HepG2 (cell line): ENCODE results near the gene SLC4A2. TPM values are rescaled to one million over a fixed set of nuclear protein-coding genes. Genes with fewer than 3 reads are reported as not detected.

Experiments used
- CEBPG ChIP-seq: IDR thresholded peaks from 2 replicates; pipeline ENCODE4 v1.6.1; 2016
- ETV5 ChIP-seq: IDR thresholded peaks from 2 replicates; pipeline ENCODE4 v1.6.1; 2018; ENCODE audit warnings: missing biosample characterization, missing genetic modification reagents, inconsistent platforms, borderline replicate concordance
- FOXP1 ChIP-seq, 2 experiments: fragments of 450-650 bp in 1 of 2; IDR thresholded peaks; 2 replicates each; pipeline ENCODE4 v1.6.1; 2017 to 2018; ENCODE audit warnings: antibody characterized with exemption in 1 of 2
- FOXP4 ChIP-seq: sonication (generic); formaldehyde crosslinking; IDR thresholded peaks from 2 replicates; pipeline ENCODE4 v1.4.0; 2020; ENCODE audit warnings: missing genetic modification reagents
- IRF2 ChIP-seq: IDR thresholded peaks from 2 replicates; pipeline ENCODE4 v1.6.1; 2018; ENCODE audit warnings: missing genetic modification reagents, missing compliant biosample characterization
- JUND ChIP-seq: sonication (generic); formaldehyde crosslinking; IDR thresholded peaks from 2 replicates; pipeline ENCODE4 v1.8.0; 2022; ENCODE audit warnings: mild to moderate bottlenecking, missing genetic modification reagents
- MAZ ChIP-seq, 2 experiments: sonication (generic) in 1 of 2; formaldehyde crosslinking in 1 of 2; IDR thresholded peaks; 2 replicates each; pipeline versions ENCODE4 v1.5.0 to v1.6.1; 2012 to 2020; ENCODE audit warnings: low read depth in 2 of 2, mild to moderate bottlenecking in 2 of 2, borderline replicate concordance in 1 of 2, improper control_type of control experiment in 1 of 2, low read length in 1 of 2, missing genetic modification reagents in 1 of 2, moderate library complexity in 1 of 2
- NFIC ChIP-seq: IDR thresholded peaks from 2 replicates; pipeline ENCODE4 v1.6.1; 2012; ENCODE audit warnings: mild to moderate bottlenecking, low read length, inconsistent platforms
- RARA ChIP-seq: IDR thresholded peaks from 2 replicates; pipeline ENCODE4 v1.6.1; 2016; ENCODE audit warnings: missing genetic modification reagents, missing compliant biosample characterization
- TAF1 ChIP-seq: sonication (generic); formaldehyde crosslinking; IDR thresholded peaks from 2 replicates; pipeline ENCODE4 v1.4.0; 2020; ENCODE audit warnings: missing genetic modification reagents
- ZBTB40 ChIP-seq, 2 experiments: fragments of 450-650 bp in 1 of 2; sonication (generic) in 1 of 2; formaldehyde crosslinking in 1 of 2; IDR thresholded peaks; 2 replicates each; pipeline versions ENCODE4 v1.6.1 to v1.8.0; 2016 to 2022; ENCODE audit warnings: antibody characterized with exemption in 1 of 2, mild to moderate bottlenecking in 1 of 2, missing genetic modification reagents in 1 of 2
- ZNF281 ChIP-seq: sonication (generic); formaldehyde crosslinking; IDR thresholded peaks from 2 replicates; pipeline ENCODE4 v1.4.0; 2020; ENCODE audit warnings: missing genetic modification reagents, borderline replicate concordance
- ZNF557 ChIP-seq: sonication (generic); formaldehyde crosslinking; IDR thresholded peaks from 2 replicates; pipeline ENCODE4 v1.4.0; 2020; ENCODE audit warnings: missing genetic modification reagents
- polyA plus RNA-seq, 8 experiments: library from polyadenylated mRNA; depleted of rRNA in 3 of 8; stranded (reverse) in 7 of 8; unstranded in 1 of 8; fragments of >200 nt; fragmentation: Illumina TruSeq in 4 of 8; extraction: Trizol in 4 of 8; gene quantifications; 2 replicates each; pipeline versions ENCODE4 v1.2.1 to v1.2.3, GENCODE V29; 2011 to 2016; ENCODE audit warnings: low read depth in 4 of 8, missing spikeins in 1 of 8, mixed read lengths in 1 of 8; ENCODE audit not compliant: insufficient read depth in 1 of 8
- total RNA-seq, 5 experiments: library from RNA; depleted of rRNA; stranded (reverse); fragments of >200 nt; fragmentation: Illumina TruSeq; extraction: Trizol; gene quantifications; 2 replicates each; pipeline ENCODE4 v1.2.3, GENCODE V29; 2016; ENCODE audit warnings: low read depth in 1 of 5

The SLC4A2 gene
- total and polyA plus RNA-seq, 2 of the 13 experiments (the other 11 are each of a cell fraction or from before 2014, with no cell fraction given) = 51.9 to 73.4 TPM

- TF ChIP-seq ZBTB40 (IDR thresholded peaks at IDR 0.05) (no peak), ZBTB40 (CRISPR knock-in tag; IDR thresholded peaks at IDR 0.05) (0 out of 2 replicates have a peak, but pooled peaks have one; percentile 52), RARA (CRISPR knock-in tag) (peak; percentile 51), MAZ (IDR thresholded peaks at IDR 0.05; ENCODE audit: borderline replicate concordance, low read depth, low read length) (no peak), MAZ (CRISPR knock-in tag; IDR thresholded peaks at IDR 0.05; ENCODE audit: low read depth) (peak; percentile 30; the same call in 1 of the 2 replicates), JUND (CRISPR knock-in tag) (no peak), FOXP4 (CRISPR knock-in tag) (peak; percentile 53; the same call in 1 of the 2 replicates), IRF2 (CRISPR knock-in tag) (peak; percentile 16; the same call in 1 of the 2 replicates), CEBPG (CRISPR knock-in tag) (peak; percentile 35; the same call in 1 of the 2 replicates), TAF1 (peak; percentile 38; the same call in 1 of the 2 replicates), ZNF557 (CRISPR knock-in tag) (no peak), NFIC (no peak), ETV5 (CRISPR knock-in tag) (peak; percentile 79), FOXP1 (IDR thresholded peaks at IDR 0.05) (no peak), FOXP1 (CRISPR knock-in tag; IDR thresholded peaks at IDR 0.05) (peak; percentile 26; the same call in 1 of the 2 replicates), ZNF281 (CRISPR knock-in tag) (0 out of 2 replicates have a peak, but pooled peaks have one; percentile 59)
Observed at GRCh38 chr7:151088856-151089699, 29.7 kb downstream of the SLC4A2 start (continued).
